Activated naive CD4-positive, alpha-beta T cell treated with anti-CD3 and anti-CD28 coated beads for 36 hours (primary cell): ENCODE results near the gene DNMT3B. TPM values are rescaled to one million over a fixed set of nuclear protein-coding genes. Genes with fewer than 3 reads are reported as not detected.
"Not testable (repeated sequence)": the region's sequence is repeated elsewhere in the genome, so short reads cannot be mapped to it uniquely, and the experiment has no call there.

Source experiments
- CTCF ChIA-PET: fragments of 350-600 bp; sonication (Branson Sonifier 250); formaldehyde crosslinking; loops from one replicate; lab custom pipeline; 2021; ENCODE audit warnings: antibody characterized with exemption; lab: Charles Lee
- DNase-seq: peaks from one replicate; pipeline ENCODE4 v3.0.0-alpha.2; 2020
- H3K27ac Mint-ChIP-seq: one replicate; pipeline ENCODE4 v1.8.0; 2021; ENCODE audit warnings: mild to moderate bottlenecking, mixed read lengths
- H3K27me3 Mint-ChIP-seq: one replicate; pipeline ENCODE4 v1.8.0; 2021; ENCODE audit warnings: low read depth, mixed read lengths
- H3K36me3 Mint-ChIP-seq: one replicate; pipeline ENCODE4 v1.8.0; 2021; ENCODE audit warnings: low read depth, mixed read lengths
- H3K4me1 Mint-ChIP-seq: one replicate; pipeline ENCODE4 v1.8.0; 2021; ENCODE audit warnings: low read depth, mixed read lengths
- H3K4me3 Mint-ChIP-seq: one replicate; pipeline ENCODE4 v1.8.0; 2021; ENCODE audit warnings: mild to moderate bottlenecking, moderate library complexity, mixed read lengths
- H3K9me3 Mint-ChIP-seq: one replicate; pipeline ENCODE4 v1.8.0; 2021; ENCODE audit warnings: mixed read lengths
- intact Hi-C: fragments of 100-400 bp; cut with micrococcal nuclease; formaldehyde crosslinking; loops from one replicate; pipeline ENCODE4 v1.15.1; 2023
- total RNA-seq, 2 experiments: library from RNA; stranded (reverse); gene quantifications; one replicate each; pipeline ENCODE4 v1.2.3, GENCODE V29; 2021

Gene DNMT3B
- total RNA-seq, 2 experiments from 2014 or later: 2.0 to 2.2 TPM

DNA sequence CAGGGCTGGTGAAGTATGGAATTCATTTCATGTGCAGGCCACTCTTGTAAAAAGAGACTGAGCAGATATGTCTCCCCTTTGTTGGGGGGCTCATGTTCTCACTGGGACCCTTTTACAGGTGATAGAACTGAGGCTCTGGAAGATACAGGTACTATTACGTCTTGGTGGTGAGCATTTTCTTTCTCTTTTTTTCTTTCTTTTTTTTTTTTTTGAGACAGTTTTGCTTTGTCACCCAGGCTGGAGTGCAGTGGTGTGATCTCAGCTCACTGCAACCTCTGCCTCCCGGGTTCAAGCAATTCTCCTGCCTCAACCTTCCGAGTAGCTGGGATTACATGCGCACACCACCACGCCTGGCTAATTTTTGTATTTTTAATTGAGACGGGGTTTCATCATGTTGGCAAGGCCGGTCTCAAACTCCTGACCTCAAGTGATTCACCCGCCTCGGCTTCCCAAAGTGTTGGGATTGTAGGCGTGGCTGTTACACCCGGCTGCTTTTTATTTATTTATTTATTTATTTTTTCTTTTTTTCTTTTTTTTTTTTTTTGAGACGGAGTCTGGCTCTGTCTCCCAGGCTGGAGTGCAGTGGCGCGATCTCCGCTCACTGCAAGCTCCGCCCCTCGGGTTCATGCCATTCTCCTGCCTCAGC lies 3.2 kb downstream of the DNMT3B start:
- H3K27me3 Mint-ChIP-seq, intact Hi-C loops, H3K27ac Mint-ChIP-seq, H3K9me3 Mint-ChIP-seq, DNase-seq, H3K4me3 Mint-ChIP-seq, H3K36me3 Mint-ChIP-seq: not testable (repeated sequence)
- CTCF ChIA-PET: interaction anchor here (2.3 to 3.6 kb wide), 2 partner anchors 13 kb away, joined by 12 to 28 read pairs; no protein-coding TSS in a partner anchor
- H3K4me1 Mint-ChIP-seq: peaks cover 12% of the 10 kb centered on the region

DNA sequence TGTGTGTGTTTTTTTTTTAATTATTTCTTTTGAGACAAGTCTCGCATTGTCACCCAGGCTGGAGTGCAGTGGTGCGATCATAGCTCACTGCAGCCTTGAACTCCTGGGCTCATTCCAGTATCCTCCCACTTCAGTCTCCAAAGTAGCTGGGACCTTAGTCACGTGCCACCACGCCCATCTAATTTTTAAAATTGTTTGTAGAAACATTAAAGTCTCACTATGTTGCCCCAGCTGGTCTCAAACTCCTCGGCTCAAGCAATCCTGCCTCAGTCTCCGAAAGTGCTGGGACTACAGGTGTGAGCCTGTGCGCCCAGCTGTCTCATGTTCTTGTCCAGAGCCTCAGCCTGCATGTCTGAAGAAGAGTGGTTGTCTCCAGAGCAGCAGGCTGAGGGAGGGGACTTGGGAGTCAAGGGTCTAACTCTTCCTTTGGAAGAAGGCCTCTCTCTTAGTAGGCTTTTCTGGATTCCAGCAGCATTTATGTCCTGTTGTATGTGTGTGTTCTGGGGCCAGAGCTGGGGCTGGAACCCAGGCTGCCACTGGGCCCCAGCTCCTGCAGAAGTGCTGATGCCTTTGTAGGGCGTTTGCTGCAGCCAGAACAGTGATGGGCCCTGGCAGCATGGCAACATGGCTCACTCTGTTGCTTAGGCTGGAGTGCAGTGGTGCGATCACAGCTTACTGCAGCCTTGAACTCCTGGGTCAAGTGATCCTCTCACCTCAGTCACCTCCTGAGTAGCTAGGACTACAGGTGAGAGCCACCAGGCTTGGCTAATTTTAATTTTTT lies 5.4 kb downstream of the DNMT3B start:
- Mint-ChIP-seq H3K9me3 (no peaks in the 10 kb centered on the region), H3K27ac (no peak overlapping the region), H3K36me3 (no peaks in the 10 kb centered on the region), H3K27me3 (no peaks in the 10 kb centered on the region), H3K4me1 (peaks cover 25% of the 10 kb centered on the region), H3K4me3 (no peak overlapping the region)
- intact Hi-C loops: no loop called here
- CTCF ChIA-PET: interaction anchor here (1.0 to 2.3 kb wide), 3 partner anchors 11 to 94 kb away, joined by 4 to 12 read pairs (median 4); partner anchors contain the start of gene C20orf203
- no peak for DNase-seq

GRCh38 chr20:32772046-32772445 lies 9.9 kb downstream of the DNMT3B start:
- Mint-ChIP-seq H3K27me3 (no peaks in the 10 kb centered on the region), H3K4me1 (peaks cover 35% of the 10 kb centered on the region), H3K36me3 (no peaks in the 10 kb centered on the region), H3K9me3 (no peaks in the 10 kb centered on the region), H3K4me3 (no peak overlapping the region), H3K27ac (no peak overlapping the region)
- CTCF ChIA-PET: no interaction called here
- peak; percentile 37 for DNase-seq
- intact Hi-C loops: no loop called here

GRCh38 chr20:32773223-32773622 lies 11.0 kb downstream of the DNMT3B start:
- H3K27ac Mint-ChIP-seq: no peak overlapping the region
- no peaks in the 10 kb centered on the region for H3K36me3 Mint-ChIP-seq
- H3K4me1 Mint-ChIP-seq: peaks cover 40% of the 10 kb centered on the region
- CTCF ChIA-PET: interaction anchor here (0.6 to 9.1 kb wide), 3 partner anchors 10 to 96 kb away, joined by 3 to 352 read pairs (median 3); partner anchors contain the start of gene C20orf203
- no peak for DNase-seq
- intact Hi-C loops: no loop called here
- no peaks in the 10 kb centered on the region for H3K27me3 Mint-ChIP-seq
- no peak overlapping the region for H3K4me3 Mint-ChIP-seq
- H3K9me3 Mint-ChIP-seq: no peaks in the 10 kb centered on the region

DNA sequence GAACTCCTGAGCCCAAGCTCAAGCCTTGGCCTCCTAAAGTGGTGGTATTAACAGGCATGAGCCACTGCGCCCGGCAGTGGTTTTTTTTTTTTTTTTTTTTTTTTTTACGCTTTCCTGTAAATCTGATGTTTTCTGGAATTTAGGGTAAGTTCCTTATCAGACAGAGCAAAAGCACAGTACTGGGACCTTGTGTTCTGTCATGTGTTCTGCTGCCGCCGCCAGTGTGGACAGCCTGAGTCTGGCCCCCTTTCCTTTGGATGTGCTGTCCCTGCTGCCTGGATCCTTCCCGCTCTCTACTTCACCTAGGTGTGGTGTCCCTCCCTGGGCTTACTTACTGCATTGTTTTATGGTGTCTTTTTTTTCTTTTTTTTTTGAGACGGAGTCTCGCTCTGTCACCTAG lies 11.7 kb downstream of the DNMT3B start:
- CTCF ChIA-PET: interaction anchor here (0.6 to 9.1 kb wide), 4 partner anchors 11 to 97 kb away, joined by 3 to 352 read pairs (median 4); partner anchors contain the start of gene C20orf203
- H3K4me1 Mint-ChIP-seq: peaks cover 45% of the 10 kb centered on the region
- no peaks in the 10 kb centered on the region for H3K9me3 Mint-ChIP-seq
- no peaks in the 10 kb centered on the region for H3K36me3 Mint-ChIP-seq
- no peak for DNase-seq
- intact Hi-C loops: no loop called here
- no peak overlapping the region for H3K27ac Mint-ChIP-seq
- H3K27me3 Mint-ChIP-seq: no peaks in the 10 kb centered on the region
- H3K4me3 Mint-ChIP-seq: no peak overlapping the region

DNA sequence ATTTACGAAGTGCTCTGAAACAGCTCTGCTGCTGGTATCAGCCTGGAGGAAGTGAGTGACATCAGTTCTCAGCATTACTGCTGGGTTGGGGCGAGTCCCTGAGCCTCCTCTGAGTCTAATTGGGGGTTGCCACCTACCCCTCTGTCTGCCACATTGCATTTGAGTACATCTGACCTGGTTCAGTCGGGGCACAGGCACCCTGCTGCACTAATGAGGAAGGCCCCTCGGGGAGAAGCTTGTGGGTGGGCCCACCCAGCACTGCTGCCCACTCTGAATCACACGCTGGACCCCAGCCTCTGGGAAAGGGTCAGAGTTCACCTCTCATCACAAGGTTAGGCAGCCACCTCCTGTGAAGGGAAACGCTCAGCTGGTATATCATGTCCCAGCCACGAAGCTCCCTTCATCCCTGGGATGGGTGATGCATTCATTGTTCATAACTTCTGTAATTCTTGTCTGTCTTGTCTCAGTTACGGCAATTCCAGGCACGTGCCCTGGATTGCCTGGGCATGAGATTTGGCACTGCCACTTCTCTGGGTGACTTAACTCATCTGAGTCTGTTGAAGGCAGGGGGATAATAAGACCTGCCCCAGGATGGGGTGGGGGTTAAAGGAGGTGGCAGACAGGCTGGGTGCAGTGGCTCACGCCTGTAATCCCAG lies 13.3 kb downstream of the DNMT3B start:
- peak; percentile 55 for DNase-seq
- no peaks in the 10 kb centered on the region for H3K27me3 Mint-ChIP-seq
- intact Hi-C loops: loop anchor here (5.0 kb wide), 1 partner anchor 253 kb away; no protein-coding TSS in a partner anchor
- peak overlapping the region; percentile 46 for H3K27ac Mint-ChIP-seq
- no peaks in the 10 kb centered on the region for H3K36me3 Mint-ChIP-seq
- no peaks in the 10 kb centered on the region for H3K9me3 Mint-ChIP-seq
- peaks cover 45% of the 10 kb centered on the region for H3K4me1 Mint-ChIP-seq
- H3K4me3 Mint-ChIP-seq: no peak overlapping the region
- CTCF ChIA-PET: interaction anchor here (0.7 to 9.1 kb wide), 2 partner anchors 38 to 99 kb away, joined by 3 to 352 read pairs; partner anchors contain the start of gene C20orf203

DNA sequence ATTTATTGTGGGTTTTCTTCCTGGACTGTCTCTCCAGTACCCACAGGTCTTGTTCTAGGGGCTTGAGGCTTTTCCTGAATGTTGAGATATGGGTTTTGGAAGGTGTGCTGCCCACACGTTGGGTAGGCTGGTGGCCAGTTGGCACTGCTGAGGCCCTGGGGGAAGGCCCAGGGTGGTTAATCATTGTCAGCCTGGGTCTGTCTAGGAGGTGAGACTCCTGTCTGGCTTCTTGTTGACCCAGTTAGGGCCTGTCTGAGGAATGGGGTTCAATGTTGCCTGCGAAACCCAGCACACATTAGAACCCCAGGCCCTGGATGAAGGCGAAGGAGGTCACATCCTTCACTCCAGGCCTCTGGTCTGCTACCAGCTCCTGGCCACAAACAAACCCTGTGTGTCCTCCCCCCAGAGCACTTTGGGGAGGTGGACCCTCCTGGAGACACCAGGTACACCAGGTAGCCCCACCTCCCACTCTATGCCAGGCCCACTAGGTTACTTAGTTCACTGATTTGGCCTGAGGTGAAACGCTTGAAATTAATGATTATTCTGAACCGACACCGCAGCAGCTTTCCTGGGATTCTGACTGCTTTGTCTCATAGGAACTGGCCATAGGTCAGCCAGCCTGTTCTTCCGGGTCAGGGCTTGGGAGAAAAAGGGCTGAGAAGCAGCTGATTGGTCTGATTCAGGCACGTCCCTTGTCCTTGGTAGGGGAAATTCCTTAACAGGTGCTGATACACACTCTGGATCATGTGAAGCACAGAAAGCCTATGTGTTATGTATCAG lies 15.2 kb downstream of the DNMT3B start:
- Mint-ChIP-seq H3K36me3 (no peaks in the 10 kb centered on the region), H3K27me3 (no peaks in the 10 kb centered on the region), H3K4me1 (peaks cover 29% of the 10 kb centered on the region), H3K9me3 (no peaks in the 10 kb centered on the region), H3K4me3 (no peak overlapping the region), H3K27ac (no peak overlapping the region)
- CTCF ChIA-PET: interaction anchor here (0.6 to 9.1 kb wide), 39 partner anchors 8 to 468 kb away, joined by 3 to 352 read pairs (median 6); partner anchors contain the start of genes C20orf203, COMMD7 and DNMT3B
- DNase-seq: no peak
- intact Hi-C loops: loop anchor here (5.0 kb wide), 1 partner anchor 255 kb away; no protein-coding TSS in a partner anchor

GRCh38 chr20:32779500-32780211 lies 17.5 kb downstream of the DNMT3B start:
- no peaks in the 10 kb centered on the region for H3K9me3 Mint-ChIP-seq
- H3K27ac Mint-ChIP-seq: no peak overlapping the region
- no peak for DNase-seq
- peaks cover 24% of the 10 kb centered on the region for H3K4me1 Mint-ChIP-seq
- H3K4me3 Mint-ChIP-seq: no peak overlapping the region
- intact Hi-C loops: loop anchor here (2.0 to 5.0 kb wide), 2 partner anchors 37 to 257 kb away; partner anchors contain the start of gene COMMD7
- CTCF ChIA-PET: interaction anchor here (0.6 to 9.1 kb wide), 16 partner anchors 9 to 311 kb away, joined by 3 to 352 read pairs (median 10); partner anchors contain the start of genes C20orf203 and DNMT3B
- H3K27me3 Mint-ChIP-seq: no peaks in the 10 kb centered on the region
- no peaks in the 10 kb centered on the region for H3K36me3 Mint-ChIP-seq

DNA sequence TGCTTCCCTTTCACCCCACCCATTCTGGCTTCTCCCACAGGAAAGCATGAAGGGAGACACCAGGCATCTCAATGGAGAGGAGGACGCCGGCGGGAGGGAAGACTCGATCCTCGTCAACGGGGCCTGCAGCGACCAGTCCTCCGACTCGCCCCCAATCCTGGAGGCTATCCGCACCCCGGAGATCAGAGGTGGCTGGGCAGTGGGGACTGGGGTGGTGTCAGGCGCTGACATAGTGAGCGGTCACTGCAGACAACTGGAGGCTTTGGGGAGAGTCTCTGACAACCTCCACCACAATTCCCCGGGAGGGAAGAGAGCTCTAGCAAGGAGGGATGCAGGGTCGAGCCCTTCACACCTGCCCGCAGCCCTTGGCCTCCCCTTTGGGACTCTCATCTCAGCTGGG lies 18.1 kb downstream of the DNMT3B start:
- CTCF ChIA-PET: interaction anchor here (0.6 to 9.1 kb wide), 3 partner anchors 88 to 318 kb away, joined by 3 to 352 read pairs (median 5); partner anchors contain the start of gene C20orf203
- no peak for DNase-seq
- no peaks in the 10 kb centered on the region for H3K9me3 Mint-ChIP-seq

GRCh38 chr20:32780749-32781655 lies 18.8 kb downstream of the DNMT3B start:
- Mint-ChIP-seq H3K27ac (no peak overlapping the region), H3K36me3 (no peaks in the 10 kb centered on the region), H3K4me1 (peaks cover 16% of the 10 kb centered on the region), H3K9me3 (no peaks in the 10 kb centered on the region), H3K27me3 (no peaks in the 10 kb centered on the region), H3K4me3 (no peak overlapping the region)
- DNase-seq: no peak
- intact Hi-C loops: no loop called here
- CTCF ChIA-PET: interaction anchor here (0.6 to 9.1 kb wide), 3 partner anchors 89 to 318 kb away, joined by 3 to 352 read pairs (median 5); partner anchors contain the start of gene C20orf203

More for the DNA sequence above, 18.1 kb downstream of the DNMT3B start:
- H3K4me1 Mint-ChIP-seq: peaks cover 21% of the 10 kb centered on the region
- no peak overlapping the region for H3K4me3 Mint-ChIP-seq
- no peaks in the 10 kb centered on the region for H3K36me3 Mint-ChIP-seq
- H3K27ac Mint-ChIP-seq: no peak overlapping the region
- intact Hi-C loops: no loop called here
- H3K27me3 Mint-ChIP-seq: no peaks in the 10 kb centered on the region
